Activated T-helper 2 cell treated with anti-CD3 and anti-CD28 coated beads, Interferon-gamma antibody, Interleukin-2, Interleukin-4, amounts not matched to agents 10 μg/mL and 5 μg/mL and 100 μg/mL, durations not matched to agents 14 hours and 24 hours and 36 hours (primary cell): ENCODE data around the gene HILPDA. TPM values are rescaled to one million over a fixed set of nuclear protein-coding genes. Genes with fewer than 3 reads are reported as not detected.

ENCODE experiments used
- DNase-seq: peaks from one replicate; pipeline ENCODE4 v3.0.0; 2021; ENCODE audit warnings: low spot score
- H3K27ac Mint-ChIP-seq: one replicate; pipeline ENCODE4 v1.8.0; 2021; ENCODE audit warnings: mixed read lengths
- H3K27me3 Mint-ChIP-seq: one replicate; pipeline ENCODE4 v1.8.0; 2021; ENCODE audit warnings: low read depth, mixed read lengths
- H3K36me3 Mint-ChIP-seq: one replicate; pipeline ENCODE4 v1.8.0; 2021; ENCODE audit warnings: low read depth, mixed read lengths
- H3K4me1 Mint-ChIP-seq: one replicate; pipeline ENCODE4 v1.8.0; 2021; ENCODE audit warnings: low read depth, mixed read lengths
- H3K4me3 Mint-ChIP-seq: one replicate; pipeline ENCODE4 v1.8.0; 2021; ENCODE audit warnings: low read depth, mild to moderate bottlenecking, moderate library complexity, mixed read lengths
- H3K9me3 Mint-ChIP-seq: one replicate; pipeline ENCODE4 v1.8.0; 2021; ENCODE audit warnings: mixed read lengths
- intact Hi-C: fragments of 100-400 bp; cut with micrococcal nuclease; formaldehyde crosslinking; loops from one replicate; pipeline ENCODE4 v1.15.1; 2023
- total RNA-seq: library from RNA; stranded (reverse); gene quantifications from 2 replicates; pipeline ENCODE4 v1.2.3, GENCODE V29; 2022

The HILPDA gene, protein sequence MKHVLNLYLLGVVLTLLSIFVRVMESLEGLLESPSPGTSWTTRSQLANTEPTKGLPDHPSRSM
- total RNA-seq, result 406 and 416 TPM in 2 replicates

DNA sequence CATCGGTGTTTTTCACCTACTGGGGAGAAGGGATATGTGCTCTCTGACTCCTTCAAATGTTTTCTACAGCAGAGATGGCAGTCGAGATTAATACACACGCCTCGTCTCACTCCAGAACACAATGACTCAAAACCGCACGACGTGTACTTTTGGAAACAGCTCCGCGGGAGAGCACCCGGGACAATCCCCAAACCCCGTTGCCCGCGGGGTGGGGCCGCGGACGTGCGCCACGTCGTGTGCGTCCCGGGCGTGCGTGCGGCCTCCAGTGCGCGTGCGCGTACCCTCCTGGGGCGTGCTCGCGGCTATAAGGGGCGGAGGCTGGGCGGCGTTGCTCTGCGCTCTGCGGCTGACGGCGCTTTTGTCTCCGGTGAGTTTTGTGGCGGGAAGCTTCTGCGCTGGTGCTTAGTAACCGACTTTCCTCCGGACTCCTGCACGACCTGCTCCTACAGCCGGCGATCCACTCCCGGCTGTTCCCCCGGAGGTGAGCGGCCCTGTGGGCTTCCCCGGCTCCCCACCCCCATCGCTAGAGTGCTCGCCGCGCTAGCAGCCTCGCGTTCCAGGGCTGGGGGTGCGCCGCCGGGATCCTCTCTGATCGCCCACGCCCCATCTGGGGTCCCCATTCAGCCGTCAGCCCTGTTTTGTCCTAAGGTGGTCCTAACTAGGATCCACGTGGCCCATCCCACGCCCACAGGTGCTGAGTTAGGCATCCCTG, at the start of gene HILPDA:
TSS of gene HILPDA (plus strand) at position 336 of the 712 bp plus-strand sequence. CDS start 1,391 bp downstream, outside the sequence.
- intact Hi-C loops, result loop anchor here (1.0 to 10.0 kb wide), 4 partner anchors 46 to 601 kb away; partner anchors contain the start of genes IMPDH1 and RBM28
- peaks cover 64% of the 10 kb centered on the region for H3K4me1 Mint-ChIP-seq
- H3K27me3 Mint-ChIP-seq, result no peaks in the 10 kb centered on the region
- H3K36me3 Mint-ChIP-seq, result peaks cover 45% of the 10 kb centered on the region
- peak within 1 kb of the TSS; percentile 88 for H3K4me3 Mint-ChIP-seq
- peak; percentile 95 for DNase-seq
- H3K27ac Mint-ChIP-seq, result peak within 1 kb of the TSS; percentile 99
- no peaks in the 10 kb centered on the region for H3K9me3 Mint-ChIP-seq

DNA sequence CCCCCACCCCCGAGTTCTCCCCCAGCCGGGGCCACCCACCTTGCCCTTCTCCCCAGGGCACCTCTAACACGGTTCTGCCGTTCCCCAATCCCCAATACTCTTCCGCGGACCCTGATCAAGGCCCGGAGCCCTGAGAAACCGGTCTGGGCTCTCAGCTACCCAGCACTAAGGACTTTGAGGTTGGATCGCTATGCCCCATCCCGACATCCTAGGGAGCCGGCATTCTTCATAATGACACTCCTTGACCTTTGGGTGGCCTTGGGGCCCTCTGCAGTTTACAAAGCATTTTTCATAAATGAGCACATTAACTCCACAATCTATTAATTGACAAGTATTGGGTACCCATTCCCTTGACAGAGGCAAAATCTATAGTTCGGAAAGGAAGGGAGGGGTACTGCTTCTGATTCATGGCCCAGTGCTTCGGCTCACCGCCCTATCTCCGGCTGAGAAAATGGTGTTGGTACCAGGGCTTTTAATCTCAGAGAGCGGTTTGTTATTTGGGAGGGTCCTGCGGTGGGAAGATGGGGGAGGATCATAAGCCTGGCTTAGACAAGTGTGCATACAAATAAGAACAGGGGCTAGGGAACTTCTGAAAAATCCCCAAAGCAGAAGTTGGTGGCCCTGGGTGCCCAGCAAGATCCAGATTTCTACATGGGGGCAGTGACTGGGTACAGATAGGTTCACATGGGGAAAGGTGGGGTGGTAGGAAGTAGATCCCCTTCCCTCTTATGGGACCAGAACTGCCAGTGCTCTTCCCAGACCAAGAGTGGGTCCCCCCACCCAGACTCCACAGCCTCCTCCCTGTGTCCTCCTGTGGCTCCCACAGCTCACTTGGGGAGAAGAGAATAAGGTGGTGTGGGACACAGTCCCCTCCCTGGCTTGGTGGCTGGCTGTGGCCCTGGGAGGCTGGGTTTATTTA, 49.1 kb upstream of the HILPDA start:
- no peak for DNase-seq
- peak overlapping the region; percentile 79 for H3K4me3 Mint-ChIP-seq
- intact Hi-C loops, result no loop called here
- no peaks in the 10 kb centered on the region for H3K27me3 Mint-ChIP-seq
- H3K4me1 Mint-ChIP-seq, result peaks cover 46% of the 10 kb centered on the region
- H3K9me3 Mint-ChIP-seq, result no peaks in the 10 kb centered on the region
- peak overlapping the region; percentile 78 for H3K27ac Mint-ChIP-seq
- peaks cover 24% of the 10 kb centered on the region for H3K36me3 Mint-ChIP-seq

DNA sequence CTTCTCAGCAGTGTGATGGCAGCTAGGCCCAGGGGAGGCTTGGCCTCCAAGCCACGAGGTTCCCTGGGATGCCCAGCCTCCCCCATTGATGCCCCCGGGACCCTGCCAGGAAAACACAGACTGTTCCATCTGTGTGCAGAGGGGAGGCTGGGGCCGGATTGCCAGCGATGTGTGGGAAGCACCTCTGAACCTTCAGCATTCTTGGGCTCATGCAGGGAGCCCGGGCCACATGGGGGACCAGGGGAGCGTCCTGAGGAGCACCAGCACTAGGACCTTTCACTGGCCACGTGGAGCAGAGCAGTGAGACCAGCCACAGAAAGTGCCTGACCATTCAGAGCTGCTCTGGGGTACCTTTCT, 48.5 kb upstream of the HILPDA start:
- H3K9me3 Mint-ChIP-seq, result no peaks in the 10 kb centered on the region
- no peak overlapping the region for H3K27ac Mint-ChIP-seq
- H3K36me3 Mint-ChIP-seq, result peaks cover 23% of the 10 kb centered on the region
- peaks cover 46% of the 10 kb centered on the region for H3K4me1 Mint-ChIP-seq
- no peak for DNase-seq
- peak overlapping the region; percentile 21 for H3K4me3 Mint-ChIP-seq
- H3K27me3 Mint-ChIP-seq, result peaks cover 3% of the 10 kb centered on the region
- intact Hi-C loops, result no loop called here

DNA sequence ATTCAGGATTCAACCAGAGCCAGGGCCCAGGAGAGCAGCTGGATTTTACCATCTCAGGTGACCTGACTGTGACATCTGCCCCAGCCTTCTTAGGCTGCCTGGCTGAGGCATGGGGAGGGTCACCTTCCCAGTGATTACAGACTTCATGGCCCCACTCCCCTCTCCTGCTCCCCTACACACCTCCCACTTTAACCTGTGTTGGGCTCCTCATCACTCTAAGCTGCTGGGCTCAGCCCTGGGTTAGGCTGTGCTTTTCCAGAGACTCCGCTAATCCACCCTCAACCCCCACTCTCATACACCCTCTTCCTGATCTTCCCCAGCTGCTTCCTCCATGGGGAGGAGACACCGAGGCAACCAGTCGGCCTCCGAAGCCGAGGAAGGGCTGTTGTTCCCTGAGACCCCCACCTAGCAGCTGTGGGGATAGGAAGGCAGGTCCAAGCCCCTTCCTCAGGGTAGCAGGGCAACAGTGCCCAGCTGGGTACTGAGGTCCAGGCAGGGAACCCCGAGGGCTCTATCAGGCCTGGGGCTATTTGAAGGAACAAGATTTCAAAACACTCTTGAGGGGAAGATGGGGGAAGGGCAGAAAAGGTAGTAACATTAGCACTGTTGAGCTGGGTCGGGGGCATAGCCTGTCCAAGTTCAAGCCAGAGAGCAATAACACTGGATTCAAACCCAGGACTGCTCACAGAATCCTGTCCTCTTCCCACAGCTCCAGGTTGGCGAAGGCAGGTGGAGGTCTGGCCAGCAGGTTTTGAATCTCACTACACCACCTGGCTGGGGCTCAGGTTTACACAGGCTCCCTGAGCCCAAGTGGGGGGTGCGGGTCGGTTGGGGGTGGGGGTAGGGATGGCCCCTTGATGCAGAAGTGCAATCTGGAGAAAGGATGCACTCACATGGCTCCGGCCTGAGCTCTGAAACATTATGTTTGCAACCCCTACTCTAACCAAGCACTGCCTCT, 47.6 kb upstream of the HILPDA start:
- Mint-ChIP-seq H3K9me3 (no peaks in the 10 kb centered on the region), H3K4me3 (peak overlapping the region; percentile 85), H3K4me1 (peaks cover 41% of the 10 kb centered on the region), H3K27ac (no peak overlapping the region), H3K36me3 (peaks cover 16% of the 10 kb centered on the region), H3K27me3 (peaks cover 4% of the 10 kb centered on the region)
- no peak for DNase-seq
- intact Hi-C loops, result no loop called here

DNA sequence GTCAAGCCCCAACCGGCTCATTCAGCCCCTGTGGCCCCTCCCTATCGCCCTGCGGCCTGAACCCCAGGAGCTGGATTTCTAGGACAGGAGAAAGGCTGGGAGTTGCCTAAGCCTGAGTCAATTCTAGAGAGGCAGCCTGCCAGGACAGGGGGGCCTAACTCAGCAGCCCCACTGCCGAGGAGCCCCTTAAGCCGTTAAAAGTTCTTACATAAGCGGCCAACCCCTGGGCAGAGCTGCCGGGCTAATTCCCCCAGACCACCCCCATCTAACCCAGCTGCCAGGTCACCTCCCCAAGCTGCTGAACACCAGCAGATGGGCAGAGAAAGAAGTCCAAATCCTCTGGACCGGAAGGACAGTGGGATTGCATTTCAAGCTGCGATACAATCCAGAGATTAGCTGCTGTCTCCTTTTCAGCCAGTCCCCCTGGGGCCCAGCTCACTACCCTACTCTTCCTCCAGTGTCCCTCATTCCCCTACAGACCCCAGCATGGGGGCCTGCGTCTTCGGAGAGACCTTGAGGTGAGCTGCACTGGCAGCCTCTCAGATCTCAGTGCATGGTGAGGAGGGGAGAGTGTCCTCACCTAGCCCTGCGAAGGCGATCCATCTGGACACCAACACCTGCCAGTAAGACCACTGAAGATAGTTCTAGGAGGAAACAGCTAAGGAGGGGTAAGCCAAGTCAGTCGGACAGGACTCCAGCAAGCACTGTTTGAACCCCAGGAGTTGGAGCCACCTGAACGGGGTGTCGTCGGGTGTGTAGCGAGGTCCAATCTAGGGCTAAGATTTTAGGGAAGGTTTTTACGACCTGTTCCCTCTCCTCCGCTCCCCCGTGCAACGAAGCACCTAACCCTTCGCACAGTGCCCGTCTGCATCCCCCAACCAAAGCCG, 46.7 kb upstream of the HILPDA start:
- no peak for DNase-seq
- H3K27me3 Mint-ChIP-seq, result peaks cover 12% of the 10 kb centered on the region
- intact Hi-C loops, result loop anchor here (1.0 kb wide), 1 partner anchor 46 kb away; the partner anchor contains the start of gene HILPDA
- peaks cover 35% of the 10 kb centered on the region for H3K4me1 Mint-ChIP-seq
- no peaks in the 10 kb centered on the region for H3K9me3 Mint-ChIP-seq
- peak overlapping the region; percentile 62 for H3K27ac Mint-ChIP-seq
- peaks cover 8% of the 10 kb centered on the region for H3K36me3 Mint-ChIP-seq
- peak overlapping the region; percentile 85 for H3K4me3 Mint-ChIP-seq

DNA sequence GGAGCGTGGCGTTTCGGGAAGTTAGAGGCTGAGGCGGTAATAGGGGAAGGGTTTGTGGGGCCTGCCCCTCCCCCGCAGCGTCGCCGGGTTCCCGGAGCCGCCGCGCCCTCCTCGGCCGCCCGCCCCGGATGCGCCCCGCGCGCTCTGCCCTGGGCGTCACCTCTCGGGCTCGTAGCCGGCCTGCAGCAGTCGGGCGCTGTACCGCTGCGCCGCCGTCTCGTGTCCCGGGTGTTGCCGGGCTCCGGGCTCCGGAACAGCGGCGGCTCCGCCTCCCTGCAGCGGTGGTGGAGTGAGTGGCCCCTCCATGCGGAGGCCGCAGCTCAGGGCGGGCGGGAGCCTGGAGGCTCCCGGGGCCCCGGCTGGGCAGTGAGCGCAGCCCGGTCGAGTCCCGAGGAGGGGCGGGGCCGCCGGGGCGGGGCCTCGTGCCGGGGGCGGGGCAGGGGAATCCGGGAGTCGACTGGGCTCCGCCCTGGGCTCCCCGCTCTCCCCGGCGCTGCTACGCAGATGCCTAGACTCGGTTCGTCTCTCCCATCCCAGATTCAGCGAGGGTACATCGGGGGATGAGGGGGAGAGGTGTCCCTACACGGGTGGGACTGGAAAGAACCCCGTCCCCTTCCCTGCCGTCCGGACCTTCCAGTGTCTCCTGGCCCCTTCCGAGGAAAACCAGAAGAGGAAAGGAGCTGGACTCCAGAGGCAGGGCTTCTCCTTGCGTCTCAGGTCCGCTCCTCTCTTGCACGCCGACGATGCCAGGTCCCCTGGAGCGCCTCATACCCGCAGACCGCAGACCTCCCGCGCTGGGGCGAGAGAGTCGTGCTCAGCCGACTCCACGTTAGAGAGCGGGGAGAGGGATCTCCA, 45.9 kb upstream of the HILPDA start, which contains the start of gene IMPDH1:
TSS of gene IMPDH1 (minus strand) at position 387 of the 855 bp plus-strand sequence. CDS start at position 306, 81 bp downstream.
- H3K4me3 Mint-ChIP-seq, result peak within 1 kb of the TSS; percentile 89
- intact Hi-C loops, result loop anchor here (1.0 to 2.0 kb wide), 2 partner anchors 17 to 45 kb away; partner anchors contain the start of gene HILPDA
- H3K27ac Mint-ChIP-seq, result peak within 1 kb of the TSS; percentile 81
- DNase-seq, result peak; percentile 80
- H3K36me3 Mint-ChIP-seq, result peaks cover 3% of the 10 kb centered on the region
- H3K4me1 Mint-ChIP-seq, result peaks cover 28% of the 10 kb centered on the region
- no peaks in the 10 kb centered on the region for H3K9me3 Mint-ChIP-seq
- H3K27me3 Mint-ChIP-seq, result peaks cover 14% of the 10 kb centered on the region

DNA sequence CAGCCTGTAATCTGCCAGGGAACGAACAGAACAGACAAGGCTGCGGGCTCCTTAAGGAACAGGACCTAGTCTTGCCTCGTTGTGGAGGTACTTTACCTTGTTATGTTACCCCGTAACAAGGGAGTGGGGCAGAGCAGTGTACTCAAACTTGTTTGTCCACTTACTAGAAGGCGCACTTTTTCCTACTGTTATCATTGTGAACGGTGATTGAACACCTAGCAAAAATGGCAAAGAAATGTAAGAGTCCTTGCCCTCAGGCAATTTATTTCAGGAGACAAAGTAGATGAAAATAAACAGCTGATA, 45.3 kb upstream of the HILPDA start:
- H3K27me3 Mint-ChIP-seq, result peaks cover 16% of the 10 kb centered on the region
- no peaks in the 10 kb centered on the region for H3K36me3 Mint-ChIP-seq
- peaks cover 25% of the 10 kb centered on the region for H3K4me1 Mint-ChIP-seq
- no peak for DNase-seq
- H3K4me3 Mint-ChIP-seq, result peak overlapping the region; percentile 89
- no peaks in the 10 kb centered on the region for H3K9me3 Mint-ChIP-seq
- intact Hi-C loops, result loop anchor here (2.0 kb wide), 1 partner anchor 16 kb away; no protein-coding TSS in a partner anchor
- H3K27ac Mint-ChIP-seq, result peak overlapping the region; percentile 81

DNA sequence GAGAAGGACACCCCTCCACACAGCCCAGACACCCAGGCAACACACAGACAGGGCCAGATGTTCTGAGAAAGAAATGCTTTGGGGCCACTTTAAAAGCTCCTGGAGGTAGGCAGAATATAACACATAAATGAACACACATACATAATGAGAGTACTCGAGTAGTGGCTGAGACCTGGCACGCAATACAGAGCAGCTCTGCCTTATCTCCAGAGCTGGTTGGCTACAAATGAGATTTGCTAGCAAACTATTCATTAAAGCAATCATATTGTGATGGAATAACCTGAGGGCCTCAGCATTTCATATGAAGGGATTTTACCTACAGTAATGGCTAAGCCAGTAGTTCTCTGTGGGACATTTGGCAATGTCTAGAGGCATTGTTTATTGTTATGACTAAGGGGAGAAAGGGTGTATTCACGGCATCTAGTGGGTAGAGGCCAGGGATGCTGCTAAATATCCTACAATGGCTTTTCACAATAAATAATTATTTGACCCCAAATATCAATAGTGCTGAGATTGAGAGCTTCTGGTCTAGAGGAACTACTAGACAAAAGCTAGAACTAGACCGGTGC, 40.4 kb upstream of the HILPDA start:
- Mint-ChIP-seq H3K9me3 (no peaks in the 10 kb centered on the region), H3K27me3 (peaks cover 24% of the 10 kb centered on the region), H3K36me3 (no peaks in the 10 kb centered on the region), H3K27ac (no peak overlapping the region), H3K4me1 (peaks cover 4% of the 10 kb centered on the region), H3K4me3 (no peak overlapping the region)
- intact Hi-C loops, result no loop called here
- DNase-seq, result no peak

DNA sequence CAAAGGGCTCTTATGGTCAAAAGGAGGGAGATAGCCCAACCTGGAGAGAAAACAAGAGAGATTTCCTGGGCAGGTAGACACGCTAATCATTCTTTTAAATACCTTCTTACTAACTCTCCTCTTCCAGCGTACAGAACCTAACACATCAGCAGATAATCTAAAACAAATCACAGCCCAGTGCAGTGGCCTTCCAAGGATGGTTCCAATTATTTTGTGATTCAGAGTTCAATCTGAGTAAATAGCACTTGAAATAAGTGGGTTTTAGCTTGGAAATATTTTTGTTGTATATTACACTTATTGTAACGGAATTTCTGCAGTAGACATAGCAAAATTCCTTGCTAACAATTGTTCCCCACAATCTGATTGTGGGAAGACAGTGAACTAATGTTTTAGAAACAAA, 38.6 kb upstream of the HILPDA start:
- Mint-ChIP-seq H3K9me3 (no peaks in the 10 kb centered on the region), H3K4me3 (no peak overlapping the region), H3K27me3 (peaks cover 22% of the 10 kb centered on the region), H3K36me3 (no peaks in the 10 kb centered on the region), H3K27ac (no peak overlapping the region), H3K4me1 (peaks cover 6% of the 10 kb centered on the region)
- intact Hi-C loops, result no loop called here
- no peak for DNase-seq

DNA sequence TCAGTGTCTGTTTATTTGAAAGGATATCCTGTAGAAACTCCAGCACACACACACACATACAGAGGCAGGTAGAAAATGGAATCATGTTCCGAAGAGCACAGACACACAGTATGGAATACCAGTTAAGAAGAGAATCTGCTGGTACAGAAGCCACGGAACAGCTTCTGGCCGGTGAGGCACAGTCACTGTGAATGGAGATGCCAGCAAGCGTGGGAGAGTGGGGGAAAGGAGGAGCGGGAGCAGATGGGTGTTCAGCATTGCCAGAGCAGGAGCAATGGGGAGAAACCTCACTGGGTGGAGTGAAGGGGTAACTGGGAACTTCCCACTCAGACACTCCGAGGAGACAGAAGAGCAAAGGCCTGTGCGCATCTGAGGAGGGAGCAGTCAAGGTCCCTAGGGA, 36.4 kb upstream of the HILPDA start:
- no peak overlapping the region for H3K4me3 Mint-ChIP-seq
- peaks cover 11% of the 10 kb centered on the region for H3K27me3 Mint-ChIP-seq
- no peaks in the 10 kb centered on the region for H3K9me3 Mint-ChIP-seq
- intact Hi-C loops, result no loop called here
- no peaks in the 10 kb centered on the region for H3K36me3 Mint-ChIP-seq
- no peak for DNase-seq
- H3K4me1 Mint-ChIP-seq, result peaks cover 6% of the 10 kb centered on the region
- no peak overlapping the region for H3K27ac Mint-ChIP-seq
